RCC 7860 (cell line): Measurements from ENCODE around the gene NXPH4.
A peak's percentile ranks its signal among the peaks of the same experiment; 100 is the strongest.

ENCODE experiments used
- DNase-seq: peaks from one replicate; pipeline ENCODE4 v3.0.0-alpha.2; 2015; ENCODE audit warnings: low spot score
- FAIRE-seq: peaks from 2 replicates; lab custom pipeline; 2012; peaks lifted over from hg19 to GRCh38; lab: Jason Lieb, UNC

NXPH4 gene

GRCh38 chr12:57240066-57240921, 23.7 kb downstream of the NXPH4 start:
- DNase-seq = peak; percentile 13
- FAIRE-seq = no peak

DNA sequence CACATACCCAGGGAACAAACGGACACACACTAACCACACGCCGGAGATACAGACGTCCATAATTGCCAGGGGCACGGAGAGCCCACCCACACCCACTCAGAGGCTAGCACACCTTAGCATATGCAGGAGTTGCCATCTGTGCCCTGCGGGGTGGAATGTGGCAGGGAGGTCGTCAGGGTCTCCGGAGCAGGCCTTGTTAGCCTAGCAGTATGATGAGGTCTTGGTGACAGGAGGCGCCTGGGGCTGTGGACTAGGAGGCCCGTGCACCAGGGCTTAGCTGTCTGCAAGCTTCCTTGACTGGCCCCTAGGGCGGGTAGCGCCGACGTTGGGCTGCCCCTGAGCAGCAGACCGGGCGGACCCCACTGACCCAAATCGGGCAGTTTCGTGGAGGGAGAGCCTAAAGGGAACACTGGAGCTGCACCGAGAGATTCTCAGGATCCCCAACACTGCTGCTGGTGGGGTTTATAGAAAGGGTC, 24.4 kb downstream of the NXPH4 start:
- DNase-seq (no peak), FAIRE-seq (no peak)

- no peak for FAIRE-seq
Observed at GRCh38 chr12:57241402-57242310, 25.1 kb downstream of the NXPH4 start.

DNA sequence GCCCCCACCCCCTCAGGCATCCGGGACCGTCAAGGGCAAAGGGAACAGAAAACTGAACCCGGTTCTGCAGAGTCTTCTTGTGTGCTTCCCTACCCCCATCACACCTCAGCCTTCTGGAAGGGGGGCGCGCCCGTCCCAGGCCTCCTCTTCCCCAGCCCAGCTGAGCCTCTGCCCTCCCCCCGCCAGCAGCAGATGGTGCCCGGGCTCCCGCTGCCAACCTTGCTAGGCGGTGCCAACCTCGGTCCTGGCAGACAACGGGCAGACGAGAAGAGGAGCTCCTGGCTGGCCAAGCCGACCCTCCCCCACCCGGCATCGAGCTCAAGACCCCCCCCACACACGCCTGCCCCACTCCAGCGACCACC, 25.7 kb downstream of the NXPH4 start:
- FAIRE-seq = no peak
- no peak for DNase-seq

More at GRCh38 chr12:57241402-57242310, 25.1 kb downstream of the NXPH4 start:
- no peak for DNase-seq

GRCh38 chr12:57242691-57243454, 26.3 kb downstream of the NXPH4 start:
- DNase-seq (no peak), FAIRE-seq (no peak)

DNA sequence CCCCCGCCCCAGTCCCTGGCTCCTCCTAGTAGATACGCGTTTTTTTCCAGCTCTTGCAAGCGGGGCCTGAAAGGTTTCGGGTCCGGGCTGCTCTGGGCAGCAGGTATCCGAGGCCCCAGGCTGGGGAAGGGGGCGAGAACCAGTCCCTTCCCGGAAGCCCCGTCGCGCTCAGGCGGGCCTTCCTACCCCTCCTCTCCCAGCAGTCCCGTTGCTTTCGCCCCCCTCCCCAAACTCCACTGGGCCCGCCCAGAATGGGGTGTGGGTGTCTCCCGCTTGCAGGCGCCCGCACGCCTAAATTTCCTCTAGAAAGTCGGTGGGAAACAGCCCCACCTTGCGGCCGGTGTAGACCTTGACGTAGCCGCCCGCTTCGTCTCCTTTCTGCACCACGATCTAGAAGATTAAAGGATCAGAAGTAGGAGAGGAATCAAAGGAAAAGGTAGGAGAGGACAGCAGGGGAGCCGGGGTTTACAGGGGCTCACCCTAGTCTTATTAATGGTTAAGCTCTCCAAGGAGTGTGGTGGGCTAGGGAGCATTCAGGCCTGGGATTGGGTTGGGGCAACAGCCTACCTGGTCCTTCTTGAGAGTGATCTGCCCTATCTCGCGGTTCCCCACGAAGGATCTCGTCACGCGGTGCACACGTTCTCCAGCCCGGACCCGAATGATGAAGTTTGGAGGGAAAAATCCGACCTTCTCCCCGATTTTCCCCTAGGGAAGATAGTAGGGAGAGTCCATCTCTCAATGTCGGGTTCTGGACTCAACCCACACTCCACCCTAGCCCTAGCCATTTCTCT, 27.1 kb downstream of the NXPH4 start:
- FAIRE-seq = no peak
- peak; percentile 17 for DNase-seq

GRCh38 chr12:57244312-57244696, 27.7 kb downstream of the NXPH4 start:
- DNase-seq (no peak), FAIRE-seq (no peak)

GRCh38 chr12:57247041-57247440, 30.4 kb downstream of the NXPH4 start:
- FAIRE-seq = no peak

DNA sequence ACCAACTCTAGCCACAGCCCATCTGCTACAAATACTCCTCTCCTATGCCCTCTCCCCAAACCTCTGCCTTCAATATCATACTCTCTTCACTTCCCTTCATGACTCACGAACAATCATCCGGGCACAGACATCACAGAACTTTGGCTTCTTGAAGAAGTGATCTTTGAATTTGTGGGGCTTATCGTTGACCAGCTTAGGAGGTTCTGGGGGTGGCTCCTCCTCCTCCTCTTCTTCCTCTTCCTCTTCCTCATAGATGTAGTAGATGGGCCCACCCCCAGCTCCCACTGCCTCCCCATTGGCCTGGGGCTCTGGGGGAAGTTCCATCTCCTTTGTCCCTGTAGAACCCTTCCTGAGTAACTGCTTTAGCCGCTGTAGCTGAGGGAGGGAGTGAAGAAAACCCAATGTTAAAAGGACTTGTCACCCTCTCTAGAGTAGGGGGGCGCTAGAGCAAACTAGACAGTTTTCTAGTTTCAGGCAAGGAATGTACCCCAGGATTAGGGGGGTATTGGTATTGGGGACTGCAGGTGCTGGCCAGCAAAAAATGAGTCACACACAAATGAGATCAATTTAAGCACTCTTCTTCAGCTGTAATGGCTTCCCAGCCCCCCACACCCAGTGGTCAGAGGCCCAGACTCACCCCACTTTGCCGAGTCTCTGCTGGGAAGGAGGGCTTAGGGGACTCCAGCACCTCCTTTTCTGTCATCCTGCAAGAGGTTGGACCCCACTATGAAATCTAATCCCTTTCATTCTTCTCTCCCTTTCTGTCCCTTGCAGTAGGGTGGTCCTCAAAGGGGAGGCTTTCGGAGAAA, 32.5 kb downstream of the NXPH4 start:
- FAIRE-seq = no peak
- no peak for DNase-seq

More at GRCh38 chr12:57247041-57247440, 30.4 kb downstream of the NXPH4 start:
- no peak for DNase-seq

GRCh38 chr12:57250541-57250940, 33.9 kb downstream of the NXPH4 start:
- DNase-seq = no peak
- no peak for FAIRE-seq

GRCh38 chr12:57250956-57251355, 34.4 kb downstream of the NXPH4 start, which contains the start of gene STAC3:
STAC3 (minus strand) TSS chr12:57251187; CDS start chr12:57249636, 1,551 bp downstream.
- FAIRE-seq (no peak), DNase-seq (no peak)

GRCh38 chr12:57254506-57255280, 38.1 kb downstream of the NXPH4 start:
- FAIRE-seq (no peak), DNase-seq (no peak)

GRCh38 chr12:57255916-57256315, 39.3 kb downstream of the NXPH4 start:
- FAIRE-seq (no peak), DNase-seq (no peak)

- no peak for DNase-seq
- no peak for FAIRE-seq
Observed at GRCh38 chr12:57258977-57259970, 42.7 kb downstream of the NXPH4 start.

GRCh38 chr12:57260366-57260765, 43.8 kb downstream of the NXPH4 start:
- DNase-seq = no peak
- no peak for FAIRE-seq

- FAIRE-seq (no peak), DNase-seq (no peak)
Observed at GRCh38 chr12:57261428-57261865, 44.9 kb downstream of the NXPH4 start.
